H1 (cell line): Measurements from ENCODE around the gene CFAP20. TPM values are rescaled to one million over a fixed set of nuclear protein-coding genes. Genes with fewer than 3 reads are reported as not detected.

Experiments used
- CTCF ChIA-PET: fragments of 300-600 bp; sonication (Branson Sonifier 250); formaldehyde crosslinking; loops from one replicate; lab custom pipeline; 2021; ENCODE audit not compliant: partially characterized antibody; lab: Charles Lee
- POLR2A ChIA-PET: fragments of 300-600 bp; sonication (Branson Sonifier 250); formaldehyde crosslinking; loops from one replicate; lab custom pipeline; 2021; ENCODE audit warnings: inconsistent platforms; ENCODE audit not compliant: partially characterized antibody; lab: Charles Lee
- DNase-seq, 2 experiments: peaks; one replicate each; pipeline versions ENCODE4 v3.0.0 to v3.0.0-alpha.2; 2010 to 2022; ENCODE audit warnings: low spot score in 2 of 2, low read depth in 1 of 2, mixed read lengths in 1 of 2
- FAIRE-seq: peaks from 2 replicates; lab custom pipeline; 2011; peaks lifted over from hg19 to GRCh38; lab: Jason Lieb, UNC
- H2AFZ ChIP-seq: 2 replicates; pipeline ENCODE4 v1.8.1; 2012; ENCODE audit warnings: low read length, inconsistent platforms
- H2AK5ac ChIP-seq: 2 replicates; pipeline ENCODE4 v1.6.1; 2013; ENCODE audit warnings: low read depth, low read length
- H2BK120ac ChIP-seq: replicated peaks from 2 replicates; pipeline ENCODE3; 2013; ENCODE audit warnings: low read depth, low read length, inconsistent platforms
- H2BK12ac ChIP-seq: 2 replicates; pipeline ENCODE4 v1.6.1; 2013; ENCODE audit warnings: low read depth, low read length
- H2BK15ac ChIP-seq: 2 replicates; pipeline ENCODE4 v1.6.1; 2013; ENCODE audit warnings: low read length
- H2BK20ac ChIP-seq: 2 replicates; pipeline ENCODE4 v1.6.1; 2013; ENCODE audit warnings: low read length
- H2BK5ac ChIP-seq: 2 replicates; pipeline ENCODE4 v1.6.1; 2013; ENCODE audit warnings: low read depth, low read length
- H3K14ac ChIP-seq: 2 replicates; pipeline ENCODE4 v1.6.1; 2013; ENCODE audit warnings: inconsistent platforms; ENCODE audit not compliant: insufficient read length
- H3K18ac ChIP-seq: 2 replicates; pipeline ENCODE4 v1.6.1; 2013; ENCODE audit warnings: low read length; ENCODE audit errors: extremely low read depth
- H3K23ac ChIP-seq: 2 replicates; pipeline ENCODE4 v1.6.1; 2013; ENCODE audit warnings: inconsistent platforms; ENCODE audit not compliant: insufficient read length
- H3K23me2 ChIP-seq: 2 replicates; pipeline ENCODE4 v1.6.1; 2013; ENCODE audit warnings: low read depth, low read length
- H3K27ac ChIP-seq: 2 replicates; pipeline ENCODE4 v1.6.1; 2011; ENCODE audit warnings: low read depth, low read length, inconsistent platforms
- H3K27me3 ChIP-seq, 4 experiments: replicated peaks in 1 of 4; 1 replicate in 1 of 4; 2 replicates in 3 of 4; pipeline versions ENCODE4 v1.6.1 to v1.8.1; 2011 to 2013; ENCODE audit warnings: low read length in 3 of 4, mild to moderate bottlenecking in 3 of 4, inconsistent platforms in 2 of 4, mixed read lengths in 2 of 4, moderate library complexity in 1 of 4; ENCODE audit not compliant: control insufficient read depth in 3 of 4, insufficient read depth in 3 of 4; ENCODE audit errors: extremely low read depth in 1 of 4
- H3K36me3 ChIP-seq, 4 experiments: 2 replicates each; pipeline versions ENCODE4 v1.6.1 to v1.8.1; 2011 to 2013; ENCODE audit warnings: mild to moderate bottlenecking in 4 of 4, low read length in 3 of 4, moderate library complexity in 2 of 4, control low read depth in 1 of 4, inconsistent platforms in 1 of 4; ENCODE audit not compliant: insufficient read depth in 4 of 4, control insufficient read depth in 2 of 4
- H3K4ac ChIP-seq: replicated peaks from 2 replicates; pipeline ENCODE3; 2013; ENCODE audit warnings: low read length, low read depth, mixed read lengths, inconsistent platforms; ENCODE audit not compliant: insufficient read length
- H3K4me1 ChIP-seq, 4 experiments: replicated peaks in 1 of 4; 1 replicate in 1 of 4; 2 replicates in 3 of 4; pipeline versions ENCODE4 v1.6.1 to v1.8.1; 2011 to 2013; ENCODE audit warnings: low read length in 3 of 4, inconsistent platforms in 2 of 4, mixed read lengths in 1 of 4; ENCODE audit not compliant: insufficient read depth in 4 of 4, control insufficient read depth in 3 of 4
- H3K4me2 ChIP-seq, 2 experiments: 2 replicates each; pipeline versions ENCODE4 v1.6.1 to v1.8.1; 2011 to 2013; ENCODE audit warnings: low read depth in 2 of 2, low read length in 2 of 2, control low read depth in 1 of 2, inconsistent platforms in 1 of 2, mild to moderate bottlenecking in 1 of 2; ENCODE audit not compliant: insufficient read depth in 1 of 2
- H3K4me3 ChIP-seq, 4 experiments: fragments of 200-600, 300-600 bp in 1 of 4; sonication (generic), shearing (Covaris generic), sonication (Bioruptor Twin) in 1 of 4; 2 replicates each; pipeline versions ENCODE4 v1.5.1 to v1.8.1; 2011 to 2016; ENCODE audit warnings: low read length in 4 of 4, low read depth in 3 of 4, control low read depth in 2 of 4, inconsistent platforms in 2 of 4, mild to moderate bottlenecking in 2 of 4, mixed read lengths in 1 of 4, moderate library complexity in 1 of 4; ENCODE audit not compliant: insufficient read depth in 2 of 4; ENCODE audit errors: extremely low read depth in 1 of 4
- H3K56ac ChIP-seq: replicated peaks from 2 replicates; pipeline ENCODE3; 2013; ENCODE audit warnings: low read depth, mild to moderate bottlenecking, mixed read lengths, low read length, inconsistent platforms; ENCODE audit not compliant: insufficient read length
- H3K79me1 ChIP-seq: 2 replicates; pipeline ENCODE4 v1.6.1; 2013; ENCODE audit warnings: low read depth, low read length, control low read depth
- H3K79me2 ChIP-seq, 2 experiments: 2 replicates each; pipeline versions ENCODE4 v1.6.1 to v1.8.1; 2012 to 2013; ENCODE audit warnings: low read length in 2 of 2, mild to moderate bottlenecking in 2 of 2, inconsistent platforms in 1 of 2; ENCODE audit not compliant: insufficient read depth in 2 of 2, control insufficient read depth in 1 of 2
- H3K9ac ChIP-seq, 4 experiments: replicated peaks in 1 of 4; 1 replicate in 1 of 4; 2 replicates in 3 of 4; pipeline versions ENCODE4 v1.6.1 to v1.8.1; 2011 to 2013; ENCODE audit warnings: low read depth in 3 of 4, low read length in 3 of 4, control low read depth in 2 of 4, mild to moderate bottlenecking in 2 of 4, moderate library complexity in 2 of 4, inconsistent platforms in 1 of 4; ENCODE audit errors: extremely low read depth in 1 of 4
- H3K9me3 ChIP-seq, 2 experiments: 2 replicates each; pipeline versions ENCODE4 v1.6.1 to v1.8.1; 2012 to 2013; ENCODE audit warnings: mild to moderate bottlenecking in 2 of 2, moderate library complexity in 2 of 2, control low read depth in 1 of 2, inconsistent platforms in 1 of 2, low read depth in 1 of 2, low read length in 1 of 2, mixed read lengths in 1 of 2; ENCODE audit not compliant: insufficient read depth in 2 of 2
- H4K20me1 ChIP-seq, 2 experiments: replicated peaks in 1 of 2; 2 replicates each; pipeline versions ENCODE3 to v1.8.1; 2011 to 2013; ENCODE audit warnings: inconsistent platforms in 2 of 2, low read length in 2 of 2, mild to moderate bottlenecking in 1 of 2; ENCODE audit not compliant: insufficient read depth in 2 of 2, control insufficient read depth in 1 of 2
- H4K5ac ChIP-seq: 2 replicates; pipeline ENCODE4 v1.6.1; 2013; ENCODE audit warnings: low read length, low read depth, mixed read lengths, inconsistent platforms; ENCODE audit not compliant: insufficient read length
- H4K8ac ChIP-seq: 2 replicates; pipeline ENCODE4 v1.8.0; 2013; ENCODE audit warnings: mild to moderate bottlenecking, moderate library complexity, low read length, inconsistent platforms; ENCODE audit not compliant: insufficient read depth; ENCODE audit errors: extremely low read depth
- H4K91ac ChIP-seq: replicated peaks from 2 replicates; pipeline ENCODE3; 2013; ENCODE audit warnings: low read length, mixed read lengths, inconsistent platforms; ENCODE audit not compliant: insufficient read length
- ASH2L ChIP-seq: fragments of 200-600, 300-600 bp; sonication (generic); IDR thresholded peaks from one replicate; pipeline ENCODE4 v1.7.1; 2017; ENCODE audit warnings: low read length
- FOSL1 ChIP-seq: IDR thresholded peaks from 2 replicates; pipeline ENCODE4 v1.6.1; 2011; ENCODE audit warnings: mild to moderate bottlenecking, low read depth, low read length, moderate library complexity; ENCODE audit not compliant: insufficient read depth
- POLR2AphosphoS5 ChIP-seq: IDR thresholded peaks from 2 replicates; pipeline ENCODE4 v1.6.1; 2011; ENCODE audit warnings: low read depth, low read length
- WGBS, 2 experiments: shearing (Covaris generic) in 1 of 2; methylation state at CpG; one replicate each; pipeline versions ENCODE4 v1.1.6 to v1.1.7; 2013 to 2015; ENCODE audit warnings: low lambda C conversion rate in 2 of 2, mixed read lengths in 2 of 2, inconsistent platforms in 1 of 2, low coverage in 1 of 2, missing lambda C conversion rate in 1 of 2; ENCODE audit not compliant: insufficient replicate concordance in 2 of 2, insufficient coverage in 1 of 2, insufficient read length in 1 of 2; ENCODE audit errors: extremely low coverage in 1 of 2, missing lambda C conversion rate in 1 of 2; 5-methylcytosine and 5-hydroxymethylcytosine counted together
- polyA plus RNA-seq, 7 experiments: library from polyadenylated mRNA; depleted of rRNA in 3 of 7; stranded (reverse) in 5 of 7; unstranded in 2 of 7; fragments of >200 nt in 5 of 7; fragments of 200-250 nt in 2 of 7; gene quantifications; 1 replicate in 5 of 7; 2 replicates in 1 of 7; 4 replicates in 1 of 7; pipeline versions ENCODE4 v1.2.1 to v1.2.3, GENCODE V29; 2011 to 2013; ENCODE audit warnings: missing spikeins in 2 of 7, mixed read lengths in 2 of 7
- total RNA-seq: library from RNA; stranded (reverse); fragmentation: NEBNext Ultra II Directional; extraction: Animal tissue kit (Norgen Biotek cat#: 25700); gene quantifications from 2 replicates; pipeline ENCODE4 v1.2.1, GENCODE V29; 2021

The CFAP20 gene
- total and polyA plus RNA-seq, 2 of the 8 experiments (the other 6 are each of a cell fraction or from before 2014, with no cell fraction given), result 45.6 to 65.4 TPM

GRCh38 chr16:58111302-58111627 is 17.9 kb downstream of the CFAP20 start:
- Histone ChIP-seq H3K9ac (no peak overlapping the region), H3K14ac (no peak overlapping the region), H2BK20ac (no peak overlapping the region), H3K79me2 (no peaks in the 10 kb centered on the region), H2BK12ac (0 out of 2 replicates have a peak overlapping the region, but pooled peaks have one; percentile 5), H4K91ac (no peak overlapping the region), H2BK120ac (no peak overlapping the region), H4K20me1 (no peaks in the 10 kb centered on the region), H3K4me2 (peak overlapping the region in 1 of 2 experiments; percentile 19; a peak in 1 of 4 replicates), H3K4ac (no peak overlapping the region), H3K9me3 (no peaks in the 10 kb centered on the region), H3K23ac (no peak overlapping the region), H4K8ac (no peak overlapping the region), H2BK5ac (peak overlapping the region; percentile 53; the same call in 1 of the 2 replicates), H3K36me3 (peaks cover 19 to 35% (median 26%) of the 10 kb centered on the region in 4 experiments), H3K23me2 (no peaks in the 10 kb centered on the region), H3K79me1 (no peaks in the 10 kb centered on the region), H2AFZ (no peak overlapping the region), H2BK15ac (no peak overlapping the region; the same call in 1 of the 2 replicates), H3K27me3 (no peaks in the 10 kb centered on the region), H3K18ac (no peak overlapping the region), H3K4me1 (peaks cover 9 to 24% (median 21%) of the 10 kb centered on the region in 4 experiments), H3K56ac (no peak overlapping the region), H3K4me3 (no peak overlapping the region), H3K27ac (no peak overlapping the region), H2AK5ac (no peak overlapping the region), H4K5ac (no peak overlapping the region)
- WGBS, 2 experiments, result 88% methylated on average over 3 of the region's 3 CpGs; no CpG with 5 or more reads in 1 of the 2 experiments
- ChIA-PET CTCF (interaction anchor here (0.6 to 6.9 kb wide), 5 partner anchors 10 to 1405 kb away, joined by 3 to 80 read pairs (median 4); no protein-coding TSS in a partner anchor), POLR2A (no interaction called here)
- FAIRE-seq (no peak), DNase-seq (no peak)
- no peak for TF ChIP-seq ASH2L
- no peak for TF ChIP-seq FOSL1
- TF ChIP-seq POLR2AphosphoS5, result no peak
